Suprapubic skin (tissue), 4 donors: ENCODE results near the gene BRPF1. TPM values are rescaled to one million over a fixed set of nuclear protein-coding genes. Genes with fewer than 3 reads are reported as not detected.
A peak's percentile ranks its signal among the peaks of the same experiment; 100 is the strongest.

ENCODE experiments used
- DNase-seq, 2 donors: peaks; one replicate each; pipeline ENCODE4 v3.0.0-alpha.2; 2019; ENCODE audit warnings: low spot score in 2 of 2
- H3K27ac ChIP-seq: fragments of 200-600 bp; sonication (generic); one replicate; pipeline ENCODE4 v1.5.1; 2019
- H3K27me3 ChIP-seq: fragments of 200-600 bp; sonication (generic); one replicate; pipeline ENCODE4 v1.5.1; 2019
- H3K36me3 ChIP-seq: fragments of 200-600 bp; sonication (generic); one replicate; pipeline ENCODE4 v1.5.1; 2019
- H3K4me1 ChIP-seq: fragments of 200-600 bp; sonication (generic); one replicate; pipeline ENCODE4 v1.5.1; 2019
- H3K4me3 ChIP-seq: fragments of 200-600 bp; sonication (generic); one replicate; pipeline ENCODE4 v1.5.1; 2019; ENCODE audit warnings: mild to moderate bottlenecking
- H3K9me3 ChIP-seq: fragments of 200-600 bp; sonication (generic); one replicate; pipeline ENCODE4 v1.5.1; 2019
- CTCF ChIP-seq, 2 donors: fragments of 200-600 bp in 1 of 2; fragments of 450-650 bp in 1 of 2; sonication (generic) in 1 of 2; IDR thresholded peaks; one replicate each; pipeline ENCODE4 v1.5.1; 2016 to 2019; ENCODE audit warnings: antibody characterized with exemption in 2 of 2, mild to moderate bottlenecking in 1 of 2, moderate library complexity in 1 of 2
- EP300 ChIP-seq: sonication (generic); formaldehyde crosslinking; IDR thresholded peaks from one replicate; pipeline ENCODE4 v1.6.1; 2017; ENCODE audit warnings: antibody characterized with exemption
- POLR2A ChIP-seq, 2 donors: fragments of 450-650 bp; IDR thresholded peaks; one replicate each; pipeline ENCODE4 v1.6.1; 2017; ENCODE audit warnings: antibody characterized with exemption in 2 of 2, mild to moderate bottlenecking in 2 of 2, moderate library complexity in 2 of 2
- POLR2AphosphoS5 ChIP-seq, 3 donors: sonication (generic); formaldehyde crosslinking; IDR thresholded peaks; one replicate each; pipeline ENCODE4 v1.6.1; 2017; ENCODE audit warnings: antibody characterized with exemption in 3 of 3
- WGBS: methylation state at CpG from one replicate; pipeline ENCODE4 v1.1.5; 2018; 5-methylcytosine and 5-hydroxymethylcytosine counted together
- total RNA-seq, 4 donors: library from RNA; depleted of rRNA; stranded (reverse); fragments of >200 nt; gene quantifications; one replicate each; pipeline ENCODE4 v1.1.0, GENCODE V29; 2016

Gene BRPF1
- total RNA-seq, 4 donors from 2014 or later = 24.6 to 35.6 (median 29.4) TPM

- Histone ChIP-seq H3K4me1 (peaks cover 11% of the 10 kb centered on the region), H3K27me3 (no peaks in the 10 kb centered on the region), H3K27ac (no peak overlapping the region), H3K9me3 (no peaks in the 10 kb centered on the region), H3K4me3 (no peak overlapping the region), H3K36me3 (no peaks in the 10 kb centered on the region)
- 90% methylated on average over 2 of the region's 2 CpGs for WGBS
- TF ChIP-seq EP300 (no peak), POLR2AphosphoS5 (IDR thresholded peaks at IDR 0.05) (no peak), CTCF (IDR thresholded peaks at IDR 0.05) (no peak), POLR2A (IDR thresholded peaks at IDR 0.05) (no peak)
- no peak for DNase-seq
These were observed 19.1 kb upstream of the BRPF1 start for GRCh38 chr3:9712415-9712814.

DNA sequence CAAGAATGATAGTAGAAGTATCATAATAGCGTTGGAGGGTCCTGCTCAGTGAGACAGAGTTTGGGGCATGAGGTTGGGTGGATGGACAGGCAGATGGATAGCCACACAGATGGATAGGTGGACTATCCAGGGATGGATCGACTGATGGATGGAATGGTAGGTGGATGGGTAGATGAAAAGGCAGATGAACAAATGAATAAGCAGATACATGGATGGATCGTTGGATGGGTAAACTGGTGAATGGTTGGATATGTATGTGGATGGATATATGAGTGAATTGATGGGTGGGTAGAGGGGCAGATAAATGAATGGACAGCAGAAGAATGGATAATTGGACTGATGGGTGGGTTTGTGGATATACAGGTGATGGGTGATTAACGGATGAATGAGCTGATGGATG is 18.4 kb upstream of the BRPF1 start:
- no peaks in the 10 kb centered on the region for H3K36me3 ChIP-seq
- H3K27ac ChIP-seq = no peak overlapping the region
- peaks cover 11% of the 10 kb centered on the region for H3K4me1 ChIP-seq
- H3K9me3 ChIP-seq = no peaks in the 10 kb centered on the region
- WGBS = 92% methylated on average over 4 of the region's 4 CpGs
- TF ChIP-seq POLR2A (IDR thresholded peaks at IDR 0.05) (no peak), EP300 (no peak), POLR2AphosphoS5 (IDR thresholded peaks at IDR 0.05) (no peak), CTCF (IDR thresholded peaks at IDR 0.05) (no peak)
- no peaks in the 10 kb centered on the region for H3K27me3 ChIP-seq
- H3K4me3 ChIP-seq = no peak overlapping the region
- DNase-seq = no peak

DNA sequence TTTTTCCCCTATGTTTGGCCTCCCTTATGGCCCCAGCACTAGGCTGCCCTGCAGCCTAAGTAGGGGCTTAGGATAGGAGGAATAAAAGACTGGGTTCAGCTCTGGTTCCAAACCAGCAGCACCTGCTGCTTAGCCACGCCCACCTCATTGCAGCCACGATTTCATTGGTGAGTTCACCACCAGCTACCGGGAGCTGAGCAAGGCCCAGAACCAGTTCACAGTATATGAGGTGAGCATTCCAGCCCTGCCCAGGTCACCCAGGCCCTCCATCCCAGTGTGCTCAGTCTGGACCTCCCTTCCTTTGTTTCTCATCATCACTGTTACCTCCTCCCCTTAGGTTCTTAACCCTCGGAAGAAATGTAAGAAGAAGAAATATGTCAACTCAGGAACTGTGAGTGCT is 16.4 kb upstream of the BRPF1 start:
- Histone ChIP-seq H3K36me3 (no peaks in the 10 kb centered on the region), H3K27ac (no peak overlapping the region), H3K9me3 (no peaks in the 10 kb centered on the region), H3K4me3 (no peak overlapping the region), H3K4me1 (peaks cover 11% of the 10 kb centered on the region), H3K27me3 (no peaks in the 10 kb centered on the region)
- no peak for DNase-seq
- WGBS = 34% methylated on average over 4 of the region's 4 CpGs
- TF ChIP-seq POLR2AphosphoS5 (IDR thresholded peaks at IDR 0.05) = no peak
- TF ChIP-seq POLR2A (IDR thresholded peaks at IDR 0.05) = no peak
- TF ChIP-seq EP300 = no peak
- no peak for TF ChIP-seq CTCF (IDR thresholded peaks at IDR 0.05)

GRCh38 chr3:9715764-9716437 is 15.6 kb upstream of the BRPF1 start:
- H3K9me3 ChIP-seq = no peaks in the 10 kb centered on the region
- WGBS = 36% methylated on average over 6 of the region's 6 CpGs
- H3K27ac ChIP-seq = no peak overlapping the region

More at GRCh38 chr3:9715764-9716437, 15.6 kb upstream of the BRPF1 start:
- no peaks in the 10 kb centered on the region for H3K27me3 ChIP-seq
- DNase-seq = peak in 1 of 2 donors; percentile 86
- no peak for TF ChIP-seq POLR2A (IDR thresholded peaks at IDR 0.05)
- no peak for TF ChIP-seq EP300
- peak in 2 of 3 donors; percentile 12 to 37 for TF ChIP-seq POLR2AphosphoS5 (IDR thresholded peaks at IDR 0.05)
- peak; percentile 56 to 75 for TF ChIP-seq CTCF (IDR thresholded peaks at IDR 0.05)
- no peak overlapping the region for H3K4me3 ChIP-seq
- no peaks in the 10 kb centered on the region for H3K36me3 ChIP-seq
- peaks cover 11% of the 10 kb centered on the region for H3K4me1 ChIP-seq
